Neural cell (in vitro differentiated cells): ENCODE data around the gene PLEKHF1.

Experiments used
- EZH2 ChIP-seq: fragments of 200-600, 300-800 bp; shearing (Covaris generic), sonication (generic); IDR thresholded peaks from 2 replicates; pipeline ENCODE4 v1.6.1; 2014; ENCODE audit warnings: antibody characterized with exemption, low read length, borderline replicate concordance, mild to moderate bottlenecking; ENCODE audit not compliant: insufficient read depth, poor library complexity, severe bottlenecking
- POLR2AphosphoS5 ChIP-seq: IDR thresholded peaks from 2 replicates; pipeline ENCODE4 v1.6.1; 2012
- TF ChIP-seq, protein P1 (sequence below): fragments of 450-650 bp; IDR thresholded peaks from 2 replicates; pipeline ENCODE4 v1.5.1; 2014; ENCODE audit warnings: antibody characterized with exemption, mild to moderate bottlenecking, moderate library complexity; ENCODE audit not compliant: poor library complexity, severe bottlenecking

DNA sequence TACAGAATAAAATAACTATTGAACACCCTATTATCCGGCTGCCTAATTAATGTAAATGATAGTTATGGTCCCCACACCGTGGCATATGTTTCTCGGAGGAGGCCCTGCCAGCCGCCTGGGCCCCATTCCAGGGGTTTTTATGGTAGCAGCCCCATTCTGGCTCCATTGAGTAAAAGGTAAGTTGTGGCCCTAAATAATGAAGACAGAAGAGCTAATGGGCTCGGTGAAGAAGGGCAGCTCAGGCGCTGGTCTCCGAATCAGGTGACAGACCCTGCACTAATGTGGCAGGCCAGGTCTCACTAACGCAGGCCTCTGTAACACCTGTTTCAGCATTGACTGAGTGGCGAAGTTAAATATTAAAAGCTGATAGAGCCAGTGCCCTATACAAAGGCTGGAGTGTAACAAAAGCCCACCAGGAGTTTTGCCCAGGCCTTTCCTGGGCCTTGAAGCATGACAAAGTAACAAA lies 40.0 kb upstream of the PLEKHF1 start:
- TF ChIP-seq POLR2AphosphoS5: no peak
- TF ChIP-seq, protein P1, sequence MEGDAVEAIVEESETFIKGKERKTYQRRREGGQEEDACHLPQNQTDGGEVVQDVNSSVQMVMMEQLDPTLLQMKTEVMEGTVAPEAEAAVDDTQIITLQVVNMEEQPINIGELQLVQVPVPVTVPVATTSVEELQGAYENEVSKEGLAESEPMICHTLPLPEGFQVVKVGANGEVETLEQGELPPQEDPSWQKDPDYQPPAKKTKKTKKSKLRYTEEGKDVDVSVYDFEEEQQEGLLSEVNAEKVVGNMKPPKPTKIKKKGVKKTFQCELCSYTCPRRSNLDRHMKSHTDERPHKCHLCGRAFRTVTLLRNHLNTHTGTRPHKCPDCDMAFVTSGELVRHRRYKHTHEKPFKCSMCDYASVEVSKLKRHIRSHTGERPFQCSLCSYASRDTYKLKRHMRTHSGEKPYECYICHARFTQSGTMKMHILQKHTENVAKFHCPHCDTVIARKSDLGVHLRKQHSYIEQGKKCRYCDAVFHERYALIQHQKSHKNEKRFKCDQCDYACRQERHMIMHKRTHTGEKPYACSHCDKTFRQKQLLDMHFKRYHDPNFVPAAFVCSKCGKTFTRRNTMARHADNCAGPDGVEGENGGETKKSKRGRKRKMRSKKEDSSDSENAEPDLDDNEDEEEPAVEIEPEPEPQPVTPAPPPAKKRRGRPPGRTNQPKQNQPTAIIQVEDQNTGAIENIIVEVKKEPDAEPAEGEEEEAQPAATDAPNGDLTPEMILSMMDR: no peak
- TF ChIP-seq EZH2: no peak
